RPMI8226 (cell line): ENCODE data around the gene ALKBH5.

Source experiments
- DNase-seq: peaks from one replicate; pipeline ENCODE4 v3.0.0-alpha.2; 2015

Gene ALKBH5

DNA sequence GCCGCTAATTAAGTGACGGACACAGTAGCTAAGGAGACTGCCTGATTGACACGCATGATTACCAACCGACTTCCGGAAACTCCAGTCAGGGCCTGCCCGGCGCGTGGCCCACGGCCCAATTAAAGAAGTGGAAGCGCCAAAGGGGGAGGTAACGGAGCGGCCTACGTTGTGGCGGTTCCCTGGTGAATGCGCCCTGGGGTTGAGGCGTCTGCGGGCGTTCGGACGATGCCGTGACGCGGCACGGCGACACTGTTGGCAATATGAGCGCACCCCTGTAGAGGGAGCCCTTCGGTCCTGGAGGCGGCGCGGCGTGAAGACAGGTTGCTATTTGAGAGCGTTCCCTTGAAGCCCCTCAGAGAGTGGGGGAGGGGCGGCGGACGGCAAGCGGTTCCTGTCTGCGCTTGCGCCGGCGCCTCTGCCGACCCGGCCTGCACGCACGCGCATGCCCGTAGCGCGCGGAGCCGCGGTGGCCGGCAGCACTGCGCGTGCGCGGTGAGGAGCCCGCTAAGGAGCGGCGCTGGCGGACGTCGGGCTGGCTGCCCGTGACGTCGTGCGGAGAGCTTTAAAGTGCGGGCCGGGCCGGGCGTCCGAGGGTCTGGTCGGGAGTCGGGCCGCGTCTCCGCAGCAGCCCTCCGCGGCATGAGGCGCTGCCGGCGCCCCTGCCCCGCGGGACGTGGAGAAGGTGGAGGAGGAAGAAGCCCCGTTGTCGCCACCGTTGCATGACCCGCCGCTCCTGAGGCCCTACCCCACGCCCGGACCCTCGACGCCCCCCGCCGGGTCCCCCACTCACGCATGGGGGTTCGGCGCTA, at the start of gene ALKBH5:
TSS of gene ALKBH5 (plus strand) at position 495 of the 809 bp plus-strand sequence. CDS start 416 bp downstream, outside the sequence.
- DNase-seq, result peak; percentile 100

DNA sequence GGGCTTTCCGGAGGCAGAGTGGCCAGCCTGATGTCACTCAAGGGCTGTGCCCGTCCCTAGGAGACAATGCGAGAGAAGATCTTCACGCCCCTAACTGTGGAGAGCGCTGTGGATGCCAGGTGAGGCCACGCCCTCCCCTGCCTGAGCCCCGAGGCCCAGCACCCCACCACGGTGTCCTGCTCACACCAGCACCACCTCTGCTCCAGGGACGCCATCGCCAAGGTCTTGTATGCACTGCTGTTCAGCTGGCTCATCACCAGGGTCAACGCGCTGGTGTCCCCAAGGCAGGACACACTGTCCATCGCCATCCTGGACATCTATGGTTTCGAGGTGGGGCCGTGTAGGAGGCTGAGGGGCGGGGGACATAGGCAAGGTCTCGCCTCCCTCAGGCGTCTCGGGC, 47.3 kb upstream of the ALKBH5 start:
- DNase-seq, result no peak

DNA sequence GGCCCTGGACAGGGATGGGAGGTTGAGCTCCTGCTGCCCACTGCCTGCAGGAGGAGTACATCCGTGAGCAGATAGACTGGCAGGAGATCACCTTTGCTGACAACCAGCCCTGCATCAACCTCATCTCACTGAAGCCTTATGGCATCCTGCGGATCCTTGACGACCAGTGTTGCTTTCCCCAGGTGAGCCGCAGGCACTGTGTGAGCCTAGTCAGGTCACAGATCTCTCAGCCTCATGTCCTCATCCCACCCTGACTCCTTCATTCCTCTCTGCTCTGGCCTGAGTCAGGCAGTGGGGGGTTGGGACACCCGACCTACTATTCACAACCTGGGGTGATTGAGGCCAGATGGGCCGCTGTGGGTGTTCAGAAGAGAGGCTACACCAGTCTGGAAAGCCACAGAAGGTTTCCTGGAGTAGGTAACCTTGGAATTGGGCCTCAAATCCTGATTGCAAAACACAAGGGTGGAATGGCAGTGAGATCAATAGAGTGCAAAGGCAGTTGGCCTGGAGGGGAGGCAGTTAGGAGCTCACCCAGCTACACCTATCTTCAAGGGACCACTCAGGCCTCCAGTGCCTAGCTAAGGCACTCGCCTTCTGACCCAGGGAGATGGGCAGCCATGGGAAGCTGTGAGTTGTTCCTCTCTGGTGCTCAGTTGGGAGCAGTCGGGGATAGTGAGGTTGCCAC, 45.4 kb upstream of the ALKBH5 start:
- DNase-seq, result no peak

DNA sequence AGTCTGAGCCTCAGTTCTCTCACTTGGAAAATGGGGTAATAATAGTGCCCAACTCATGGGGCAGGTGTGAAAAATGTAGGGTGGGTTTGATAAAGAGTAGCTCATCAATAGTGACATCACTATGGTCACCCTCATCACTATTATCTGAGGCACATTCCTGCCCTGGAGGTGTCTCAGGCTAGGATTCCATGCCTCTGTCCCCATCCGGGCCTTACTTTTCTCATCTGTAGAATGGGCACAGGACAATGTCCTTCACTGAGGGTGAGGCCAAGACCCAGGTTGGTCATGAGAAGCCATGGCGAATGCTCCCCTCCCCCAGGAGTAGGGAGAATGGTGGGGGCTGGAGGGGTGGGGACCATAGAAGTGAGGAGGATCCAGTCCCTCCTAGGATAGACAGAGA, 44.5 kb upstream of the ALKBH5 start:
- DNase-seq, result no peak

DNA sequence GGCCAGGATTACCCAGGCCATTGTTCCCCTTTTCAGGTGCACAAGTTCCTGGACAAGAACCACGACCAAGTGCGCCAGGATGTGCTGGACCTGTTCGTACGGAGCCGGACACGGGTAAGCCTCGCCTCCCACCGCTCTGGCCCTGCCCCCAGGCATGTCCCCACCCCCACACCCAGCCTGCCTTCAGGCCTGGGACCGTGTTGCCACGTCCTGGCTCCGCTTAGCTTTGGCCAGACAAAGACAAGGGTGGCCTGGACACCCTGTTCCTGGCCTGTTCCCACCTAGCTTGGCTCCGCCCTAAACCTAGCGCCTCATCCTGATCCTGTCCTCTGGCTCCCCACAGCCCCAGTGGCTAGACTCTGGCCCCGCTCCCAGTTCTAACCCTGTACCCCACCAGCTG, 44.1 kb upstream of the ALKBH5 start:
- no peak for DNase-seq

DNA sequence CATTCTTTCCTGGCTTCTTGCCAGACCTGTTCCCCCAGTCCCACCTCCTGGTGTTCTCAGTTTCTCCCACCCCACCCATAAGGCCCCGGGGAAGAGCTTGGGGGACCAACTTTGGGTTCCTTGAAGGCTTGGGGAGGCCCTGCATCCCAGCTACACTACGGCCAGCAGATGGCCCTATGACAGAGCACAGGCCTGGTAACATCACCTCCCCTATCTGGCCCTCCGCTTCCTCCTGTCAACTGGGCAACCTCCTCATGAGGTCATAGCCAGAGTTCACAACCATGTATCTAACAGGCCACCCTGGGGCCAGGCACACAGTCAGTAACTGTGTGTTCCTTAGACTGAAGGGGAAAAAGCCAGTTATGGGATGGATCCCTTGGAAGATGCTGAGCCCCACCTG, 43.7 kb upstream of the ALKBH5 start:
- peak; percentile 59 for DNase-seq

DNA sequence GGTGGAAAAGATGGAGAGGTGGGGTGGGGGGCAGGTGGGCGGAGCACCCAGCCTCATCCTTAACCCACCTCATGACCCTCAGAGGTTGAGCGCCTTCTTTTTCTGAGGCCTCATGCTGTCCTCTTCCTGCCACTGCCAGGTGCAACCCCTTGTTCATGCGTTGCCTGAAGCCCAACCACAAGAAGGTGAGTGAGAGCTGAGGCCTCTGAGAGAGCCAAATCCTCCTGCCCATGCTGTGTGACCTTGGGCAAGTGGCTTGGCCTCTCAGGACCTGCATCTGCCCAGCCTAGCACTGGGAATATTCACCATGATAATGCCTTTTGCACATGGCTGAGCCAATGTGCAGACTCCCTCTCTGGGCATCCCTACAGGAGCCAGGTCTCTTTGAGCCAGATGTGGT, 43.0 kb upstream of the ALKBH5 start:
- no peak for DNase-seq

DNA sequence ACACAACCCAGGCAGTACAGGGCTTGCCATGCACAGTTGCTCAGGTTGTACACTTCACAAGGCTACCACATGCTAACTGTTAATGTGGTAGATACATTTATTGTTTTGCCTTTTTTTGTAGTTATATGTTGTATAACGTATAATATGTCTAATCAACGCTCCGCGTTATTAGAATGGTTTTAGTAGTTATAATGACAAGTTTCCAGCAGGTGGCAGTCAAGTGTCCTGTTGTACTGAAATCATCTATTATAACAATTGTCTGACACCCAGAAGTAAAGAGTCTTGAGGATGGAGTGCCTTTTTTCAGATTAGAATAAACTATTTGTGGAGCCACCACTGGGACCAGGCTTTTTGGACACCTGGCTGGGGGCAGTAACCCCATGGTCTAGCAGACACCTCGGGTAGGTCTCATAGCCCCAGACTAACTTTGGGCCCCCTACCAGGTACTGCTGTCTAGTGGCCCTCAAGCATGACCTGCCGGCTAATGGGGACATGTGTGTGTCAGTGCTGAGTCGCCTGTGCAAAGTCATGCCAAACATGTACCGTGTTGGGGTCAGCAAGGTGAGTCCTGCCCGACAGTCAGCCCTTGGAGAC, 42.3 kb upstream of the ALKBH5 start:
- peak; percentile 81 for DNase-seq

DNA sequence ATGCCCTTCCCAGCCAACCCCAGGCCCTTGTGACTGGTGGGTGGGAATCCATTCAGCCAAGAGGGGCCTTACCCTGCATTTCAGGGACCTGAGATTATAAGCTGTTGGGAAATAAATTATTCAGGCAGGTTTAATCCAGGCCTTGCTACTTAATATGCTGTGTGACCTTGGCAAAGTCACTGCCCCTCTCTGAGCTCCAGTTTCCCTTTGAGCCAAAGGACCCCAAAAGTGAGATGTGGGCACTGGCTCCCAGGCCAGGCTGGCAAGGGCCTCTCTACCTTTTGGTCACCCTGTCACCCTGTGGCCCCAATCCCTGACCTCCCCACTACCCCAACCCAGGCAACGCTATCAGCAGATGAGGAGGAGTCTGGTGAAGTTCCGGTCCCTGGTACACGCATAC, 41.2 kb upstream of the ALKBH5 start:
- DNase-seq, result no peak

DNA sequence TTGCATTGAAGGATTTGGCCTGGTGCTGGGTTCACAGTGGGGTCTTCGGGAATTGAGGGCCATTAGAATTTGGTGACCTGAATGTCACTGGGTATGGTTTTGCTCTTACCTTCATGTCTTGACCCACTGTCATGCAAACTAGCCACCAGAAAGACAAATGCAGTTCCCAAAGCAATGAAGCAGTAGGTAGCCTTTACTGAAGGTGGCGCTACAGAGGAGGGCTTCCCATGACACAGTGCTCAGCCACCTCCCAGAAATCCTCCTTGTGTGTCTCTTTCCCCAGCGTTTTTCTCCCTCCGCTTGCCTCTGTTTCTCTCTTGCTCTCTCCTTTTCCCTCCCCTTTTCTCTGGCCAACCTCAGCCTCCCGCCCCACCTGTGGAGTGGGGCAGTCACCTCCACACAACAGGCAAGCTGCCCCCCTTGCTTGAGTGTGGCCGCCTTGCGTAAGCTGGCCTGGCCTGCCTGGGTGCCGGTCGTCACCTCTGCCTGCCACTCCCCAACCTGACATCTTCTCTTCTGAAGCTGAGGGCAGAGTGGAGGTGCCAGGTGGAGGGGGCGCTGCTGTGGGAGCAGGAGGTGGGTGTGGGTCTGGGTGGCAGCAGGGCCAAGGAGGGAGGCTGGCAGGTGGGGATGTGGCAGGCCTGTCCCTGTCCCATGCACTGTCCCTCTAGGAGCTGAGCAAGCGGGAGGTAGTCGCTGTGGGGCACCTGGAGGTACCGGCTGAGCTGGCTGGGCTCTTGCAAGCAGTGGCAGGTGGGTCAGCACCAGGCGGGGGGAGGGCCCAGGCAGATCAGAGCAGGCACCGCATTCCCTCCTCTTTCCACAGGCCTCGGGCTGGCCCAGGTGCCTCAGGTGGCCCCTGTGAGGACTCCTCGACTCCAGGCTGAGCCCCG, 40.3 kb upstream of the ALKBH5 start:
- DNase-seq, result peak; percentile 63

DNA sequence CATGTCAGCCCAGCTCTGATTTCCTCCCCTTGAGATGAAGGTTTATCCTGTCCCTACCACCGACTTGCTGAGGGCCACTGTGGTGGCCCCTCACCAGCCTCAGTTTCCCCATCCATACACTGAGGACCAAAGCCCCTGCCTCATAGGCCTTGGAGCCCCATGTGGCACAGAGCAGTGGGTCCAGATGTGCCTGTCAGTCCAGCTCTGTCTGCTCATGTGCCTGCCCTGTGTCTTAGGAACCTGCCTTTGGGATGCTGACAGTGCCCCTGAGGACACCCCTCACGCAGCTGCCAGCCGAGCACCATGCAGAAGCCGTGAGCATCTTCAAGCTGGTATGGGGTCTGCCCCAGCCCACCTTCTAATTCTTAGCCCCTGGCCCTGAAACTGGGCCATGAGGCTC, 39.4 kb upstream of the ALKBH5 start:
- DNase-seq, result no peak

DNA sequence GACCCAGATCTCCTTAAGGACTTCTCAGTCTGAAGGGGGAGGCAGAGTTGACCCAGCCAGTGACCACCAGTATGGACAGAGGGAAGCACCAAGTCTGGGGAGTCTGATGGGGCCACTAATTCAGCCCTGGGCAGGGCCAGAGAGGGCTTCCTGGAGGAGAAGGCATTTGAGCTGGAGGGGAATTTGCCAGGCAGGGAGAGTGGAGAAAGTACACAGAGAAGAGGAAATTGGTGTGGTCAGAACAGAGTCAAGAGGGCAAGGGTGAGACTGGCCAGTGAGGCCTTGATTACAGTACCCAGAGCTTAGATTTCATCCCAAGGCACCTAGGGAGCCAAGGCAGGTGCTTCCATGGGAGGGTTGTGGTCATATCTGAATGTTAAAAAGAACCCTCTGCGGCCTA, 38.8 kb upstream of the ALKBH5 start:
- no peak for DNase-seq

DNA sequence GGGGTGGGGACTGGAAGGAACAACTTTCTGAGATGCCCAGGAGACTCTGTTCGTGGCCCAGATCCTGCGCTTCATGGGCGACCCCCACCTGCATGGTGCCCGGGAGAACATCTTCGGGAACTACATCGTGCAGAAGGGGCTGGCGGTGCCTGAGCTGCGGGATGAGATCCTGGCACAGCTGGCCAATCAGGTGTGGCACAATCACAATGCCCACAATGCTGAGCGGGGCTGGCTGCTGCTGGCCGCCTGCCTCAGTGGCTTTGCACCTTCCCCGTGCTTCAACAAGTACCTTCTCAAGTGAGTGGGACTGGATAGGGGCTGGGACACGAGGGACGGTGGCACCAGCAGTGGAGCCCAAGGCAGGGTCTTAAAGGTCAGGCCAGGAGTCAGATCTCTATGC, 37.8 kb upstream of the ALKBH5 start:
- no peak for DNase-seq

DNA sequence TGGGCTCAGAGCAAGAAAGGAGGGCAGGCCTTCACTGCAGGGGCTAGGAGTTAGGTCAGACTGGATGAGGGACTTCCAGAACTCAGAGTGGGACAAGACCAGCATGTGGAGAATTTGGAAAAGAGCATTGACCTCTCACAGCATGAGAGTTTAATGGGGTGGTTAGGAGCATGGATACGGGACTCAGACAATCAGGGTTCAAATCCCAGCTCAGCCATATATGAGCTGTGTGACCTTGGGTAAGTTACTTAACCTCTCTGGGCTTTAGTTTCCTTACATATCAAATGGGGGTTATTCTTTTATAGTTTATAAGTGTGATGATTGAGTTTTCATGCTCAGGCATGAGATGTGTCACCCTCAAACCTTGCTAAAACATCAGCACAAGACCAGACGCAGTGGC, 37.4 kb upstream of the ALKBH5 start:
- no peak for DNase-seq

DNA sequence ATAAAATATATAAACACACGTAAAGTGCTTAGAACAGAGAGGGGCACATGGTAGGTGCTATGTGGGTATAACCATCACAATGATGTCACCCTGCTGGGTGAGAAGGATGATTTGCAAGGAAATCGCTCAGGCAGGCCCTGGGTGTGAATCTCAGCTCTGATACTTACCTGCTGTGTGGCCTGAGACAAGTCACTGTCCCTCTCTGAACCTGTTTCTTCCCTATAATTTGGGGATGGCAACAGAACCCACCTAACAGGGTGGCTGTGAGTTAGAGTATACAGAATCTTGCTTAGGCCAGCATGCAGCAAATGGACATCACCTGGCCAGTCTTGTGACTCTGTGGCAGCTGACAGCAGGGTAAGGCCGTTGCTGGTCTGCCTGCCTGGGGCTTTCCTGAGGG, 36.6 kb upstream of the ALKBH5 start:
- DNase-seq, result no peak

DNA sequence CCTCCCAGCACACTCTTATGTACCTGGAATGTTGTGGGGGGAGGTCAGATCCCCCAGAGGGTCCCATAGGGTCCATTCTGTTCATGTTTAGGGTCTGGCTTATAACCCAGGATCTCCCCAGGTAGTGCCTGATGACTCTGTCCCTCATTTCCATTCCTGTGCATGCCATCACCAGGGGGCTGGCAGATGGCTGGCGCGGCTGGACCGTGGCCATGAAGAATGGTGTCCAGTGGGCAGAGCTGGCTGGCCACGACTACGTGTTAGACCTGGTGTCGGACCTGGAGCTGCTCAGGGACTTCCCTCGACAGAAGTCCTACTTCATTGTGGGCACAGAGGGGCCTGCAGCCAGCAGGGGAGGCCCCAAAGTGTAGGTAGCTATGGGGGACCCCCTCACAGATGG, 35.0 kb upstream of the ALKBH5 start:
- DNase-seq, result no peak

DNA sequence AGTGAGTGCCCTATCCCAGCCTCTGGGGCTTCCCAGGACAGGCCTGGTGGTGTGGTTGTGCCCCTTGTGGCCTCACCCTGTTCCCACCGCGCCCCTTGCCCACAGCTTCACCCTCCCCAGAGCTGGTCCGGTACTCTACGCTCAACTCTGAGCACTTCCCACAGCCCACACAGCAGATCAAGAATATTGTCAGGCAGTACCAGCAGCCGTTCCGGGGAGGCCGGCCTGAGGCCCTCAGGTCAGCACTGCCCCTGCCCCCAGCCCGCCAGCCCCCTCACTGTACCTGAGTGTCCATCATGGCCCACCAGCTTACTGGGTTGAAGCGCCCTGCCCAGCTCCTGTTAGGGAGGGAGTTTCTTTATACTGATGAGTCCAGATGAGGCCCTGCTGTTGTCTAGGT, 32.3 kb upstream of the ALKBH5 start:
- DNase-seq, result no peak

DNA sequence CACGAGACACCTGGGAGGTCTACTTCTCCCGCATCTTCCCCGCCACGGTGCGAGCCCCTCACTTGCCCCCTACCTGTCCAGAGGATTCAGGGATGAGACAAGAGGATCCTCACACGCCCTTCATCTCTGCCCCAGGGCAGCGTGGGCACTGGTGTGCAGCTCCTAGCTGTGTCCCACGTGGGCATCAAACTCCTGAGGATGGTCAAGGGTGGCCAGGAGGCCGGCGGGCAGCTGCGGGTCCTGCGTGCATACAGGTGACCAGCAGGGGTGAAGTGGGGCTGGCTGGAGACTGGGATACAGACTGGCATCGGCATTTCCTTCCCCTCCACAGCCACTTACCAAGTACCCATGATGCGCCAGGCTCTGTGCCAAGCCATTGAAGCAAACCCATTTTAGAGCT, 28.4 kb upstream of the ALKBH5 start:
- no peak for DNase-seq

DNA sequence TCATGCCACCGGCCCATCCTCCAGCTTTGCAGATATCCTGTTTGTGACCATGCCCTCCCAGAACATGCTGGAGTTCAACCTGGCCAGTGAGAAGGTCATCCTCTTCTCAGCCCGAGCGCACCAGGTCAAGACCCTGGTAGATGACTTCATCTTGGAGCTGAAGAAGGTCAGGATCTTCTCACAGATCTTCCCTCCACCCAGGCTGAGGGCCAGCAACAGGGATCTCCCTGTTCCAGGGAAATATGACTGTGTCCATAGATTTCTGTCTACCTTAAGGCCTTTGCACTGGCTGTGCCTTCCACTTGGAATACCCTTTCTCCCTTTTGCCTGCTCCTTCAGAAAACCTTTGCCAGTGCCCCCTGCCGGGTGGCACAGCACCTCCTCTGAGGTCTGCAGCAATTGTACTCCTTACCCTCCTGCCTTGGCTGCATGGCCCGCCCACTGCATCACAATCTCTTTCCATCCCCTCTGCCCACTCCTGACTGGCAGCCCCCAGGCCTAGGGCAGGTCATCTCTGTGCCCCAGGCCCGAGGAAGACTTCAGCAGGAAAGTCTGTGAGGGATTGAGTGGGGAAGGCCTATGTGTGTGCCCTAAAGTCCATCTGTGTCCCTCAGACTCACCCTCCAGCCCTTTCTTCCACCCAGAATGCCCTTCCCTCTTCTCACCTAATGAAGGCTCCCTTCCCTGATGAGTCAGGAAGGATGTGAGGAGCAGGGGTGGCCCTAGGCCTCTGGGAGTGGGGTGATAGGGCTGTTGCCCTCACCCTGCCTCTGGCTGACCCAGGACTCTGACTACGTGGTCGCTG, 27.3 kb upstream of the ALKBH5 start:
- DNase-seq, result no peak

DNA sequence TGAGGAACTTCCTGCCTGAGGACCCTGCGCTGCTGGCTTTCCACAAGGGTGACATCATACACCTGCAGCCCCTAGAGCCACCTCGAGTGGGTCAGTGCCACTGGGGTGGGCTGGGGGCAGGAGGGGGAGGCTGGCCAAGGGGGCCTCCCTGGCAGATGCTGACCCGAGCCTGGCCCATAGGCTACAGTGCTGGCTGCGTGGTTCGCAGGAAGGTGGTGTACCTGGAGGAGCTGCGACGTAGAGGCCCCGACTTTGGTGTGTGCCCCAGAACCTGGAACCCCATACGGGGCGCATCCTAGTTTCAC, 26.7 kb upstream of the ALKBH5 start:
- DNase-seq, result no peak

DNA sequence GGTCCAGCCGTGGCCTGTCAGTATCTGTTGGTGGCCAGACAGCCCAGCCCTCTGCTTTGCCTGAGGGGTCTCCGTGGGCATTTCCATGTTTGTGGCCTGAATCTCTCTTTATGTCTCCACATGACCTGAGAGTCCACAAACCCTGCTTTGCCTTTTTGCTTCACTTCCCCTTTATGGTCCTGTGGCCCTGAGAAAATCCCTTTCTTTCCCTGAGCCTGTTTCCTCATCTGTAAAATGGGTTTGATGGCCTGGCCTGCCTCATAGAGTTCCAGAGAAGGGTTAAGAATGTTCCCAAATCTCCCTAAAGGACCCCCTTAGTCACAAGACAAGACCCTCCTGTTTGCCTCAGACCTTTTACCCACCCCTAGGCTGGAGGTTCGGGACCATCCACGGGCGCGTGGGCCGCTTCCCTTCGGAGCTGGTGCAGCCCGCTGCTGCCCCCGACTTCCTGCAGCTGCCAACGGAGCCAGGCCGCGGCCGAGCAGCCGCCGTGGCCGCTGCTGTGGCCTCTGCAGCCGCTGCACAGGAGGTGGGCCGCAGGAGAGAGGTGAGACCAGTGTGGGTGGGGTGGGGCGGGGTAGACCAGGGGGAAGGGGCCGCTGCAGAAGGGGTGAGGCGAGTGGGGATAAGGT, 26.2 kb upstream of the ALKBH5 start:
- DNase-seq, result peak; percentile 46

DNA sequence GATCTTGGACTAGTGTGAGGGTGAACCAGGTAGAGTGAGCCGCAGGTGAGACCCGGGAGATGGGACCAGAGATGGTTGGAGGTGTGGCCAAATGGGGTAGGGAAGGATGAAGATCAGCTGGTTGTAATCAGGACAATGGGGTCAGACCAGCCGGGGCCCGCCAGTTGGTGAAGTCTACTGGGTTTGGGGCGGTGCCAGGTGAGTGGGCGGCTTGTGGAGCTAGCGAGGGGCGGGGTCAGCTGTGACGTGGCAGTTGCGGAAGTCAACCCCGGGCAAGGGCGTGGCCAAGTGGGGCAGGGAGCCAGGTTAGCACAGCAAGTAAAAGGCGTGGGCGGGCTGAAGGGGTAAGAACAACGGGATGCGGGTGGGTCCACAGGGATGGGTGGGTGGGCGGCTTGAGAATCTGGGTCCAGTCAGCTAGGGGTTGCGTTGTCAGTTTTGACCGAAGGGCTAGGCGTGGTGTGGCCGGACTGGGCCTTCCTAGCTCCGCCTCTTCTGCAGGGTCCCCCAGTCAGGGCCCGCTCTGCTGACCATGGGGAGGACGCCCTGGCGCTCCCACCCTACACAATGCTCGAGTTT, 25.5 kb upstream of the ALKBH5 start:
- DNase-seq, result peak; percentile 97
